Subcutaneous adipose tissue (tissue), 4 donors: Measurements from ENCODE around the gene GPX6. TPM values are rescaled to one million over a fixed set of nuclear protein-coding genes. Genes with fewer than 3 reads are reported as not detected.

ENCODE experiments used
- total RNA-seq, 4 donors: library from RNA; depleted of rRNA; stranded (reverse); fragments of >200 nt; gene quantifications; one replicate each; pipeline ENCODE4 v1.1.0, GENCODE V29; 2016
- TF ChIP-seq, protein P1 (sequence below): fragments of 450-650 bp; IDR thresholded peaks from one replicate; pipeline ENCODE4 v1.5.1; 2016; ENCODE audit warnings: low read depth, mild to moderate bottlenecking, control low read depth, antibody characterized with exemption, moderate library complexity

GPX6 gene
- total RNA-seq, 4 donors from 2014 or later: not detected

DNA sequence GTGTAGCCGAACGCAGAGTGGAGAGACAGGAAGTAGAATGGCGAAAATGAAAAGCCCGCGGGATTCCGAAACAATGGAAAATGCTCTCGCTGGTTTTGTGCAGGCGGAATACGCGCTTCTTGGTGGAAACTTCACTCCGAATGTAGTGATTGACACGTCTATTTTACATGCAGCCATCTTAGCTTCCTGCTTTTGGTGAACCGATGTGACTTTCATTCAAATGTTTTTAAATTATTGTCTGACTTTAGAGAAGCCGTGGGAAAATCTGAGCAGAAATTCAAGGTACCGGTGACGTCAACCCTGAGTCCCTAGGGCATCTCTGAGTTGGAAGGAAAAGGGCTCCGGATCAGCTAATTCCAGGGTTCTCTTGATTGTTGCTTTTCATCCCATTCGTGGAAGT is 21.5 kb upstream of the GPX6 start:
- TF ChIP-seq, protein P1, sequence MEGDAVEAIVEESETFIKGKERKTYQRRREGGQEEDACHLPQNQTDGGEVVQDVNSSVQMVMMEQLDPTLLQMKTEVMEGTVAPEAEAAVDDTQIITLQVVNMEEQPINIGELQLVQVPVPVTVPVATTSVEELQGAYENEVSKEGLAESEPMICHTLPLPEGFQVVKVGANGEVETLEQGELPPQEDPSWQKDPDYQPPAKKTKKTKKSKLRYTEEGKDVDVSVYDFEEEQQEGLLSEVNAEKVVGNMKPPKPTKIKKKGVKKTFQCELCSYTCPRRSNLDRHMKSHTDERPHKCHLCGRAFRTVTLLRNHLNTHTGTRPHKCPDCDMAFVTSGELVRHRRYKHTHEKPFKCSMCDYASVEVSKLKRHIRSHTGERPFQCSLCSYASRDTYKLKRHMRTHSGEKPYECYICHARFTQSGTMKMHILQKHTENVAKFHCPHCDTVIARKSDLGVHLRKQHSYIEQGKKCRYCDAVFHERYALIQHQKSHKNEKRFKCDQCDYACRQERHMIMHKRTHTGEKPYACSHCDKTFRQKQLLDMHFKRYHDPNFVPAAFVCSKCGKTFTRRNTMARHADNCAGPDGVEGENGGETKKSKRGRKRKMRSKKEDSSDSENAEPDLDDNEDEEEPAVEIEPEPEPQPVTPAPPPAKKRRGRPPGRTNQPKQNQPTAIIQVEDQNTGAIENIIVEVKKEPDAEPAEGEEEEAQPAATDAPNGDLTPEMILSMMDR: no peak

DNA sequence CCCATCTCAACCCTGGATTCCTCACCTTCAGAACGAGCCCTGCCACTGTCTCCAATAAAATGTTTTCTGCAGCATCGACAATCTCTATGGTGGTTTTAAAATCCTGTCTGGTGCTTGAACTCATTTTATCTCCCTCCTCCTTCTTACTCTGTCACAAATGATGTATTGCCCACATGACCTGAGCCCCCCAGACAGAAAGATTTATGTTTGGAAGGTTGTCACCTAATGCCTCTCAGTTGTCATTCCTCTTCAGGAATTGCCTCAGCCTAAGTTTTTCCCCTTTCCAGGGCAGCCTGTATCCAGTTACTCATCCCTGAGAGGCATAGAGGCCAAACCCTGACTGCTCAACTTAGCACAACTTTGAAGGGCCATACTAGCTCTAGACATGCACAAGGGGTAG is 19.3 kb upstream of the GPX6 start:
- TF ChIP-seq, protein P1: no peak

DNA sequence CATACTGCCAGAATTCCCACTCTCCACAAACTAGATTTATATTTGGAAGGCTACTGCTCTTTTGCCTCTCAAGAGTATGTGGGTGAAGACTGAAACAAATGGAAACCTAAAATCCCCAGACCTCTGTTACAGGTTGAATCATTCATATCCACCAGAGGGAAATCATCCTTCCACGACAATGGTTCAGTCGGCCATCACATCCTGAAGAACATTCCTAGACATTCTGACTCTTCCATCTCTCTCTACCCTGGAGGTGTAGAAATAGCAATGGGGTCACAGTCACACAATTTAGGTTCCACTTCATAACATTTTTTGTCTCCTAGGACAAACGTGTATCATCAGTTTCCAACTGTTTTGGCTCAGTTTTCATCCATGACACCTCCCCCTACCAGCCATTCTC is 18.7 kb upstream of the GPX6 start:
- TF ChIP-seq, protein P1: no peak

DNA sequence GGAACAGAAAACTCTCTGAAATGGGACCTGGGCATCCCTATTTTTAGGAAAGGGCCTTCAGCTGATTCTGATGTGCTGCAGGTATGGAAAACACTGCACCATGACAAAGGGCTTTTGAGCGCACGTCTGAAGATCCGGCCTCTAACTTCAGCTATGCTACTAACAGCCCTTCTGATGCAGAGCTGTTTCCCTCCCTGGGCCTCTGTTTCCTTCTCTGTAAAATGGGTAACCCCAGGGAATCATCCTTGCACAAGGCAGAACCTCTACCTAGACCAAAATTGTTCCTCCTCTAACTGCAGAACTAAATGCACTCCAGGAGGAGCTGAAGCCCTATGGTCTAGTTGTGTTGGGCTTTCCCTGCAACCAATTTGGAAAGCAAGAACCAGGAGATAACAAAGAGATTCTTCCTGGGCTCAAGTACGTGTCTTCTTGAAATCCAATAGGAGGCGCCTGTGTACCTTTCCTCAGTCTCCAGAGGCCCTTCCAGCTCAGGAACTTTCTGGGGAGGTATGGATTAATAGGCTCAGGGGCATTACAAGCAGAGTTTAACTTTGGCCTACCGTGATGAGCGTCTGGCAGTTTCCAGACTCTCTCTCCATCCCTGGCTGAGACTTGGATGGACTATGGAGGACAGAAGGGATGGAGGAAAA is 16.0 kb upstream of the GPX6 start:
- TF ChIP-seq, protein P1: no peak

DNA sequence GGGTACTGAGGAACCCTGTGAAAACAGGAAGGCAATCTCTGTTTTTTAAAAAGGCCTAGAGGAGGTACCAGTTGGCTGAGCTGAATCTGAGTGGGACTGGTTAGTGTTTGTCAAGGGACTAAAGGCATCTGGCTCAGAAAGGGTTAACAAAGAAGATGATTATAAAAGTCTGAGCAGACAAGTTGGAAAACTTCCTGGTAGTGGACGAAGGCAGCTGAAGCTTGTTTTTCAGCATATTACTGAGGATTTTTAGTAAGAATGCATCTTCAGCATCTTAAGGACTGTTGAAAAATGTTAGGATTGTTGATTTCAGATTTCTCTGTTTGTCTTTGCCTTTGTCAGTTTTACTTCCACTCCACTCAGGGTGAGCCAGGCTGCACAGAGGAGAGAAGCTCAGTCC is 15.2 kb upstream of the GPX6 start:
- TF ChIP-seq, protein P1: no peak

DNA sequence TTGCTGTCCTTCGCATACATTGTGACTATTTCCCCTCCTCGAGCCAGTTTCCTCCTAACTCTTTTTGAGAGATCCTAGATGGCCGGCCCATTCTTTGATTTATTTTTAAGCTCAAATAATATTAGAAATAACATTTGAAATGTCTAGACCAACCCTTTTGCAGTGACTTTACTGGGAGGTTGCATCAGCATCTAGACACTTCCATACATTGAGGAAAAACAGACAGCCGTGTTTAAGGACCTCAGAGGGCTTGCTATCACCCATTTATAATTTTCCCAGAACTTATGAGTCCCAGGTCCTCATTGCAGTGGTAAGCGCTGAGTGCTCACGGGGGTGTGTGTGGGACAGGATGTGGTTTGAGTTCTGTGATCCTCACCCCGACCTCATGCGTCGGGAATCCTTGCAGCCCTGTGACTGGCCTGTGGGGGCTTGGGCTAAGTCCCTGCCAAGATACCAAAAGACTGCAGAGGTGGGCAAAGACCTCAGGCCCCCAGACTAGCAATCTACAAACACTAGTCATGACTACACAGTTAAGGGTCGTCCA is 10.0 kb upstream of the GPX6 start, which contains the start of gene GPX5:
Gene GPX5 (plus strand): TSS at position 386 of the 544 bp plus-strand sequence. CDS start 133 bp downstream, at position 519.
- TF ChIP-seq, protein P1: no peak

DNA sequence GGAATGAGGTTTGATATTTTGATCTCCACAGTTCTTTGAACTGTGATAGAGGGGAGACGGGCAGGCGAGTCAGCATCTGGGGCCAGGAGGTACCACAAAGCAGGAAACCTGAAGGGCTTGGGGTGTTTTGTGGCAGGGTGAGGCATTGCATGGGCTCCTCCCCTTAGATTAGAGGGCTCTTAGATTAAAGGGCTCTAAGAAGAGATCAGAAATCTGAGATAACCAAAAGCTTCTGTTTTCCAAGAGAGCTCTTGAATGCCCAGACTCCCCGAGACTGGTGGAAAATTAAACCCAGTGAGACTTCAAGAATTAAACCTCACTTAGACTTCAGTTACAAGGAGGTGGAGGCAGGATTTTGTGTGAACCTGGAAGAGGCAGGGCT is 7.6 kb upstream of the GPX6 start:
- TF ChIP-seq, protein P1: no peak
